ENCODE data around the gene TRMT44.

DNA sequence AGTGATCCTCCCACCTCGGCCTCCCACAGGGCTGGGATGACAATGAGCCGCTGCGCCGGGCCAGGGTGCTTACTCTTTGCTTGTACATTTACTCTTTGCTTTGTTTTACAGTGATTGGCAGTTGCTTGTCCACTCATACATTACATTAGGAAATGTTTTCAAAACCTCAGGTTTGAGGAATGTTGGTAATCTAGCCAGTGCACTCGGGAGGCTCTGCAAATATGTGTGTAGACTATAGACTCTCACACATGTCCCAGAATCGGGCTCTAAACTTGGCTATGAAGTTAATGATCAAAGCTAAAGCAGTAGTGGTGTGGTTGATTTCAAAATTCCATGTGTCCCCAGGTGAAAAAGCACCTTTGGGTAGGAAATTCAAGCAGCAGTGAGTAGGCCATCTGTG lies 20.5 kb downstream of the TRMT44 start:
- TF ChIP-seq CTCF (IDR thresholded peaks at IDR 0.05; ENCODE audit: borderline replicate concordance, extremely low read depth, low read length, poor library complexity, severe bottlenecking) (no peak), EZH2 (IDR thresholded peaks at IDR 0.05; ENCODE audit: borderline replicate concordance, low read depth, low read length, severe bottlenecking) (no peak)
